Body of pancreas (tissue), 4 donors: Measurements from ENCODE around the gene TRIOBP. TPM values are rescaled to one million over a fixed set of nuclear protein-coding genes. Genes with fewer than 3 reads are reported as not detected.

Source experiments
- ATAC-seq: fragments of 150-250 bp; one replicate; pipeline ENCODE4 v1.9.1; 2016
- DNase-seq, 4 donors: peaks; one replicate each; pipeline ENCODE4 v3.0.0-alpha.2; 2019
- H3K27ac ChIP-seq, 4 donors: fragments of 200-600 bp; sonication (generic); 1 replicate in 3 of 4; 2 replicates in 1 of 4; pipeline versions ENCODE4 v1.5.1 to v1.6.1; 2016 to 2019; ENCODE audit warnings: mild to moderate bottlenecking in 1 of 4, mixed read lengths in 1 of 4, moderate library complexity in 1 of 4
- H3K27me3 ChIP-seq, 2 donors: fragments of 200-600 bp; sonication (generic); one replicate each; pipeline ENCODE4 v1.6.0; 2016; ENCODE audit warnings: mild to moderate bottlenecking in 1 of 2
- H3K36me3 ChIP-seq, 2 donors: fragments of 200-600 bp; sonication (generic); replicated peaks in 1 of 2; 2 replicates each; pipeline ENCODE4 v1.5.1; 2016; ENCODE audit warnings: low read depth in 2 of 2; ENCODE audit not compliant: insufficient read depth in 1 of 2
- H3K4me1 ChIP-seq: fragments of 200-600 bp; sonication (generic); one replicate; pipeline ENCODE4 v1.6.0; 2016
- H3K4me3 ChIP-seq, 2 donors: fragments of 200-600 bp; sonication (generic); 1 replicate in 1 of 2; 2 replicates in 1 of 2; pipeline ENCODE4 v1.5.1; 2016 to 2019
- H3K9me3 ChIP-seq, 3 donors: fragments of 200-600 bp; sonication (generic); 1 replicate in 2 of 3; 2 replicates in 1 of 3; pipeline ENCODE4 v1.5.1; 2016
- POLR2A ChIP-seq, 3 donors: fragments of 450-650 bp; IDR thresholded peaks; one replicate each; pipeline ENCODE4 v1.6.1; 2016; ENCODE audit warnings: antibody characterized with exemption in 3 of 3, mild to moderate bottlenecking in 2 of 3
- WGBS, 2 donors: methylation state at CpG; one replicate each; pipeline ENCODE4 v1.1.5; 2017; 5-methylcytosine and 5-hydroxymethylcytosine counted together
- intact Hi-C: fragments of 100-400 bp; cut with DNase I; formaldehyde crosslinking; loops from one replicate; pipeline ENCODE4 v1.15.1; 2023
- total RNA-seq, 2 donors: library from RNA; depleted of rRNA; stranded (reverse); fragments of >200 nt; gene quantifications; one replicate each; pipeline ENCODE4 v1.1.0, GENCODE V29; 2016
- TF ChIP-seq, protein P1 (sequence below), 7 experiments: fragments of 450-650 bp in 4 of 7; fragments of 200-600 bp in 3 of 7; sonication (generic) in 3 of 7; IDR thresholded peaks; one replicate each; pipeline ENCODE4 v1.5.1; 2016 to 2019; ENCODE audit warnings: antibody characterized with exemption in 7 of 7

TRIOBP gene
- total RNA-seq, 2 donors from 2014 or later, result 65.6 to 76.5 TPM

DNA sequence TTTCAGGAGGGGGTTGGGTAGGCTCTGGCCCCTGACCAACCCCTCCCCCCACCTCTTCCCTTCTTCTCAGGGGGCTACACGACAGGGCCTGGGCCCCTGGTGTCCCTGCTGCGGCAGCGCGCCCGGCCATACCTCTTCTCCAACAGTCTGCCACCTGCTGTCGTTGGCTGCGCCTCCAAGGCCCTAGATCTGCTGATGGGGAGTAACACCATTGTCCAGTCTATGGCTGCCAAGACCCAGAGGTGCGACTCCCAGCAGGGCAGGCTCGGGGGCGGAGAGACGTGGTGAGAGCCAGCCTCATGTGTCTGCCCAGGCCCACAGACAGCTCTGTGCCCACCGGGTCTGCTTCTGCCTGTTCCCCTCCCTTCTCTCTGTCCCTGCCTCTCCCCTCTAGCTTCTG, 118.7 kb downstream of the TRIOBP start:
- Histone ChIP-seq H3K27ac (no peak overlapping the region), H3K9me3 (no peaks in the 10 kb centered on the region), H3K4me1 (peaks cover 34% of the 10 kb centered on the region), H3K4me3 (no peak overlapping the region), H3K36me3 (peaks cover 0 to 2% of the 10 kb centered on the region in 2 donors), H3K27me3 (no peaks in the 10 kb centered on the region)
- 82 to 87% methylated on average over 6 to 12 of the region's 12 CpGs for WGBS, 2 donors
- intact Hi-C loops, result loop anchor here (5.0 kb wide), 1 partner anchor 47 kb away; no protein-coding TSS in a partner anchor
- DNase-seq, result no peak
- TF ChIP-seq, protein P1, sequence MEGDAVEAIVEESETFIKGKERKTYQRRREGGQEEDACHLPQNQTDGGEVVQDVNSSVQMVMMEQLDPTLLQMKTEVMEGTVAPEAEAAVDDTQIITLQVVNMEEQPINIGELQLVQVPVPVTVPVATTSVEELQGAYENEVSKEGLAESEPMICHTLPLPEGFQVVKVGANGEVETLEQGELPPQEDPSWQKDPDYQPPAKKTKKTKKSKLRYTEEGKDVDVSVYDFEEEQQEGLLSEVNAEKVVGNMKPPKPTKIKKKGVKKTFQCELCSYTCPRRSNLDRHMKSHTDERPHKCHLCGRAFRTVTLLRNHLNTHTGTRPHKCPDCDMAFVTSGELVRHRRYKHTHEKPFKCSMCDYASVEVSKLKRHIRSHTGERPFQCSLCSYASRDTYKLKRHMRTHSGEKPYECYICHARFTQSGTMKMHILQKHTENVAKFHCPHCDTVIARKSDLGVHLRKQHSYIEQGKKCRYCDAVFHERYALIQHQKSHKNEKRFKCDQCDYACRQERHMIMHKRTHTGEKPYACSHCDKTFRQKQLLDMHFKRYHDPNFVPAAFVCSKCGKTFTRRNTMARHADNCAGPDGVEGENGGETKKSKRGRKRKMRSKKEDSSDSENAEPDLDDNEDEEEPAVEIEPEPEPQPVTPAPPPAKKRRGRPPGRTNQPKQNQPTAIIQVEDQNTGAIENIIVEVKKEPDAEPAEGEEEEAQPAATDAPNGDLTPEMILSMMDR (IDR thresholded peaks at IDR 0.05), result no peak
- TF ChIP-seq POLR2A (IDR thresholded peaks at IDR 0.05), result no peak
- ATAC-seq, result no peak

DNA sequence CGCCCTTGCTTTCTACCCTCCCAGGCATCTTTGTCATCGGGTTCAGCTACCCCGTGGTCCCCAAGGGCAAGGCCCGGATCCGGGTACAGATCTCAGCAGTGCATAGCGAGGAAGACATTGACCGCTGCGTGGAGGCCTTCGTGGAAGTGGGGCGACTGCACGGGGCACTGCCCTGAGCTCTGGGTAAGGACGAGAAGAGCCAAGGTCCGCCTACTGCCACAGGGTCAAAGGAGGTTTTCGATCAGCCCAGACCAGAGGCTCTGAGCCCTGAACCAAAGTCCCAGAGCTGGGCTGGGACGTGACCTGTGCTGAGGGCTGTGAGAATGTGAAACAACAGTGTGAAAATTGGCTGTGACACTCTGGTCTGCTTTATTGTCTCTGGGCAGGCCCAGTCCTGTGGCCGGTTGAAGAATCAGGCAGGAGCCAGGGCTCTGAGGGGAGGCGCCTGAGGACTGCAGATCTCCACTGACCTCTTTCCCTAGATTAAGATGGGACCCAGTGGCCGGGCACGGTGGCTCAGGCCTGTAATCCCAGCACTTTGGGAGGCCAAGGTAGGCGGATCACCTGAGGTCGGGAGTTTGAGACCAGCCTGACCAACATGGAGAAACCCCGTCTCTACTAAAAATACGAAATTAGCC, 119.8 kb downstream of the TRIOBP start:
- Histone ChIP-seq H3K27ac (no peak overlapping the region), H3K4me3 (no peak overlapping the region), H3K4me1 (peaks cover 25% of the 10 kb centered on the region), H3K36me3 (peaks cover 0 to 2% of the 10 kb centered on the region in 2 donors), H3K9me3 (no peaks in the 10 kb centered on the region), H3K27me3 (no peaks in the 10 kb centered on the region)
- no peak for DNase-seq
- TF ChIP-seq POLR2A (IDR thresholded peaks at IDR 0.05), result no peak
- TF ChIP-seq, protein P1 (IDR thresholded peaks at IDR 0.05), result no peak
- intact Hi-C loops, result loop anchor here (5.0 kb wide), 1 partner anchor 46 kb away; no protein-coding TSS in a partner anchor
- 87 to 88% methylated on average over 8 to 23 of the region's 23 CpGs for WGBS, 2 donors
- no peak for ATAC-seq

DNA sequence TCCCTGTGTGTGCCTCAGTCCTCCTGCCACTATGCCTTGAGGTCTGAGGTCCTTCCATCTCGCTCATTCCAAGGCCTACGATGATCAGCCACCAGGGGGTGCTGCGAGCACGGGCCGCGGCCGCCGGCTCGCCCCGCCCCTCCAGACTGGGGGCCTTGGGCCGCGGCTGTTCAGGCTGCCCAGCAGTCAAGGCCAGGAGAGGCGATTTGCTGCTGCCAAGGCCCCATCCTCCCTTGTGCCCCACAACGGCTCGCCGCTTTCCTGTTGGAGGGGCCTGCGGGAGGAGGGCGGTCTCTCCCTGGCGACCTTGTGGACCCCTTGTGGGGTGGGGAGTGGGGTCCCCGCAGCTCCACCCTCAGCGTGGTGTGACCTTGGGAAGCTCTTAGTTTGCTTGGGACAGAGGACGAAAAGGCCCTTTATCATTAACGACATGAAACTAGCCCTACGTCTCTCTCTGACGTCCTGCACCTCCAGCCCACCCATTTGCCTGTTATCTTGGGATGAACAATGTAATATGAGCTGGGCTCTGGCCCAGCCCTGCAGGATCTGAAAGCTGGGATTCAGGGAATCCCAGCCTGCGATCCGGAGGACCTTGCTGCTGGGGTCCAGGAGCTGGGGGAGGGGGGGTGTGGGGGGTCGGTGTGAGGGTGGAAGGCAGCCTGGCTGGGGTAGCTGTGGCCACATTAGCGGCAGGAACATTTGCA, 121.0 kb downstream of the TRIOBP start:
- no peaks in the 10 kb centered on the region for H3K9me3 ChIP-seq
- H3K27ac ChIP-seq, result peak overlapping the region in 3 of 4 donors; percentile 57 to 65 (median 61)
- DNase-seq, result peak; percentile 87 to 93 (median 90)
- 0 to 1% methylated on average over 3 to 28 of the region's 29 CpGs for WGBS, 2 donors
- no peaks in the 10 kb centered on the region for H3K27me3 ChIP-seq
- no peak overlapping the region for H3K4me3 ChIP-seq
- intact Hi-C loops, result loop anchor here (5.0 kb wide), 1 partner anchor 44 kb away; no protein-coding TSS in a partner anchor
- peaks cover 18% of the 10 kb centered on the region for H3K4me1 ChIP-seq
- TF ChIP-seq POLR2A (IDR thresholded peaks at IDR 0.05), result peak in 1 of 3 donors; percentile 18
- TF ChIP-seq, protein P1 (IDR thresholded peaks at IDR 0.05), result peak; percentile 92 to 99 (median 97)
- H3K36me3 ChIP-seq, result peaks cover 0 to 2% of the 10 kb centered on the region in 2 donors
- ATAC-seq, result peak; percentile 91

DNA sequence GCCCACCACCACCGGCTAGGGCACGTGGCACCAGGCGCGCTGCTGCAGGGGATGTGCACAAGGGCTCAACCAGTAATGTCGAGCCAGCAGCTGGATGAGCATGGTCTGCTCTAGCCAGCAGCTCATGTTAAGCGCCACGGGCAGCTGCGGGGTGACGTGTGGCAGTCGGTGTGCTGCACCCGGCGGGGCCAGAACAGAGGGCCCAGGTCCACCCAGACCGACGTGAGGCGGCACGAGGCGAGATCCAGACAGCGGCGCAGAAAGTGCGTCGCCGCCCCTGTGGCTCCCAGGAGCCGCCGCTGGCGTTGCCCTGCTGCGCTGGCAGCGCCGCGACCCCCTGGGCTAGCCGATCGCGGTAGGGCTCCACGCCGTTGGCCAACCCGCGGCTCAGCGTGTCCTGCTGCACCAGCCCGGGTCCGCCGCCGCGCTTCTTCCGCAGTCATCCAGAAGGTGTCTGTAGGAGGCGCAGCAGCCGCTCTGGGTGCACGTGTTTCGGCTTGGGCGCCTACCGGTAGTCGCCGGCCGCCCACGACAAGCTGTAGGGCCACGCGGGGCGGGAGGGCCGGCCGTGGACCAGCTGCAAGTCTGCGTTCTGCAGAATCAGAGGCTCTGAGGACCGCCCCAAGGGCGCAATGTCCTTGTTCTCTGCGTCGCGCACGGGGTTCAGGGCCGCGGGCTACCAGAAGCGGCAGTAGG, 121.7 kb downstream of the TRIOBP start:
- Histone ChIP-seq H3K27me3 (no peaks in the 10 kb centered on the region), H3K9me3 (no peaks in the 10 kb centered on the region), H3K4me1 (peaks cover 18% of the 10 kb centered on the region), H3K36me3 (peaks cover 0 to 2% of the 10 kb centered on the region in 2 donors), H3K4me3 (no peak overlapping the region), H3K27ac (peak overlapping the region in 2 of 4 donors; percentile 57 to 65)
- ATAC-seq (peak; percentile 43), DNase-seq (peak; percentile 53 to 76 (median 72))
- WGBS, 2 donors, result 6% methylated on average over 60 of the region's 68 CpGs; no CpG with 5 or more reads in 1 of the 2 donors
- intact Hi-C loops, result loop anchor here (5.0 kb wide), 1 partner anchor 44 kb away; no protein-coding TSS in a partner anchor
- TF ChIP-seq, protein P1 (IDR thresholded peaks at IDR 0.05), result peak; percentile 6 to 55 (median 33)
- peak in 1 of 3 donors; percentile 8 for TF ChIP-seq POLR2A (IDR thresholded peaks at IDR 0.05)
